ENCODE data around the gene LCP1.

The LCP1 gene

GRCh38 chr13:46126552-46127357 lies 55.2 kb downstream of the LCP1 start:
- peak; percentile 76 for DNase-seq

GRCh38 chr13:46126056-46126455 lies 55.9 kb downstream of the LCP1 start:
- no peak for DNase-seq

GRCh38 chr13:46124967-46125933 lies 56.7 kb downstream of the LCP1 start:
- no peak for DNase-seq

DNA sequence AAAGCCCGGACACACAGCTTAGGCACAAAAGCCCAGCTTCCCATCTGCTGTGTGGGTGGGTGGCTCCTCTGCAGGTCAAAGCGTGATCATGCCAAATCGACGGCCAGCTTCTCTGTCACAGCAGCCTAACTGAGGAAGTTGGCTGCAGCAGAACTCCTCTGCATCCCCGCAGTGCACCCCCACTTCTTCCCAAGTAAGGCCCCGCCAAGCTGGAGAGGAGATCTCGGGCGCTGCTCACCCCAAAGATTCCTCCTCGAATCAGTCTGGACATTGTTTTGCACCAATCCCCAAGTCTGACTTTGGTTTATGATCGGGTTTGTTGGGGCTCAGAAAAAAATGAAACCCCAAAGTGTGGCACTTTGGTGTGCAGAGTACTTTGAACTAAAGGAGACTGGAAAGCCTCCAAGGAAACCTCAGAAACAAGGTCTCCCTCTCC lies 57.4 kb downstream of the LCP1 start:
- no peak for DNase-seq

DNA sequence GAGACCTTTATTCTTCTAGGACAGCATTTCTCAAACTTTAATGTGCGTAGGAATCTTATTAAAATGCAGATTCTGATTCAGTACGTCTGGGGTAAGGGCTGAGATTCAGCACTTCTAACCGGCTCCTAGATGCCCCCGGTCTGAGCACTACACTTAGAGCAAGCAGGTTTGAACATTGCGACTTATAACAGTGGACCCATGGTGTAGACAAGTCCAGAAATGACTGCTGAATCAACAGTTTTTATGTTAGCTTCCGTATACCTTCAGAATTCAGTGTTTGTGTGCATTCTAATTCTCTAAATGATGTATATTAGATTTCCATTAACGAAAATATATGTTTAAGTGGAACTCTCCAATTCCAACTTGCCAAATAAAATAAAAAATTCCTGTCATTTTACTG lies 59.7 kb downstream of the LCP1 start:
- no peak for DNase-seq

- DNase-seq, result no peak
Observed at GRCh38 chr13:46121597-46122163, 60.3 kb downstream of the LCP1 start.

DNA sequence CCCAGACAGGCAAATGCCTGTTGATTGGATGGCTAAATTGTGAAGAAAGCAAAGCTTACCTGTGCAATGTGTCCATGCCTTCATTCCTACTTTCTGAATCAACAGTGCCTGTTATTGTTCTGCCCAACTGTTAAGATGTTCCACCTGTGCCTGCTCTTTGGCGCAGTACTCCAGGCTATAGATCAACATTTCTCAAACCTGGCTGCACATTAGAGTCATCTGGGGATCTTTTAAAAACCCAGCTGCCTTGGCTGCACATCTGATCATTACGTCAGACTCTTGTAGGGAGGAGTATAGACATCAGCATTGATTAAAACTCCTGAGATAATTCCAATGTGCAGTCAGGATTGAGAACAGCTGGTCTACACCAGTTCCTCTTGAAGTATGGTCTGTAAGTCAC lies 60.9 kb downstream of the LCP1 start:
- no peak for DNase-seq

DNA sequence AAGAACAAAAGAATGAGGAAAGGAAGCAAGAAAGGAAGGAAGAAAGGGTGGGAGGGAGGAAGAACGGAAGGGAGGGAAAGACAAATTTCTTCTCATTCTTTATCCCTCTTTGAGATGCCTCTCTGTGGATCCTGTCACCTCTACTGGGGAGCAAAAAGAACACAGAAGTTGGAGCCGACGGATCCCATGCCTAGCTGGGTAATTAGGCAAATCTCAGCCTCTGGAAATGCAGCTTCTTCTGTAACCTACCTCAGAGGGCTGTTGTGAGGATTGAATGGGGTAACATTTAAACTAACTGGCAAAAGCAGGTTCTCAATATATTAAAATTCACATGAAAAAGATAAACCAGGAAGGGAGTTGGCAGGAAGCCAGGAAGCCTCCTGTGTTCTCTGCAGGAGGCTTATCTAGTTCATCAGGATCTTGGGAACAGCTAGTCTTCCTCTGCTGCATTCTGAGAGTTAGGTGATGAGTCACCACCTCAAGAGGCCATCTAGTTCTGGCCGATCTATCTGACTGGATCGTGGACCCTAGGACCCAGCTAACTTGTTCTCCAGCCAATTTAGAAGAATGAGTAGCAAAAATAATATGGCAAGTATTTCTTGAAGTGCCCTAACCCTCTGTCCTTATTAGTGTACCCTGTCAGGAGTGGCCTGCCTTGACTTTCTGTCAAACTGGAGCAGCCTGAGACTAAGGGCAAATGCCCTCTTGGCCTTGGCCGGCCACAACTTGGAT lies 61.9 kb downstream of the LCP1 start:
- DNase-seq, result no peak

DNA sequence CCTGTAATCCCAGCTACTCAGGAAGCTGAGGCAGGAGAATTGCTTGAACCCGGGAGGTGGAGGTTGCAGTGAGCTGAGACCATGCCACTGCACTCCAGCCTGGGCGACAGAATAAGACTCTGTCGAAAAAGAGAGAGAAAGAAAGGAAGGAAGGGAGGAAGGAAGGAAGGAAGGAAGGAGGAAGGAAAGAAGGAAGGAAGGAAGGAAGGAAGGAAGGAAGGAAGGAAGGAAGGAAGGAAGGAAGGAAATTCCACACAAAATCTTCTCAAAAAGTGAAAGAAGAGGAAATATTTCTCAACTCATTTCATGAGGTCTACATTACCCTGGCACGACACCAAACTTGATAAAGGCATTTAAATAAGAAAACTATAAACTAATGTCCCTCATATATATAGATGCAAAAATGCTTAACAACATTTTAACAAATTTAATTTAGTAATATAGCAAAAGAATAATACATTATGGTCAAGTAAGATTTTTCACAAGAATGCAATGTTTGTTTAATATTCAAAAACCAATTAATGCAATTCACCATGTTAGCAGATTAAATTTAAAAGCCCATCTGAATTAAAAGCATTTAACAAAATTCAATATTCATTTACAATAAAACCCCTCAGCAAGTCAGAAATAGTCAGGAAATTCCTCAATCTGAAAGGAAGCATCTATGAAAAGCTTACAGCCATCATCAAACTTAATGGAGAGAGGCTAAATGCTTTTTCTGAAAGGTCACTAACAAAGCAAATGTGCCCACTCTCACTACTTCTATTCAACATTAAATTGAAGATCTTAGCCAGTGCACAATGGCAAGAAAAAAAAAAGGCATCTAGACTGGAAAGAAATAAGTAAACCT lies 65.1 kb downstream of the LCP1 start:
- no peak for DNase-seq

DNA sequence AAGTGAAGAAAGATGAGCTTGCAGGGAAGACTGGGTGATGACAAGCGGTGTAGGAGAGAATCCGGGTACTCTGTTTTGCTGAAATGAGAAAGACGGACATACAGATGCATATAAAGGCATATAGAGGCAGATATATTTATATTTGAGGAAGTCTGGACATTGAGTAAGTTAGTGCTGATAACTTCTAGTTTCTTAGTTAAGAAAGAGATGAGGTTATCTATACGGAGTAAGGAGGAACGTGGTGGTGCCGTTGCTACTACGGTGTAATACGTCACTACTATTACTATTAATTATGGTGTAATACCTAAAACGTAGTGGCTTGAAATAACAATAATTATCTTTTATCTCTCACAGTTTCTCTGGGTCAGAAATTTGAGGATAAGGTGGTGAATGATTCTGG lies 67.4 kb downstream of the LCP1 start:
- no peak for DNase-seq

- no peak for DNase-seq
Observed at GRCh38 chr13:46113596-46113995, 68.4 kb downstream of the LCP1 start.

GRCh38 chr13:46111151-46111550 lies 70.8 kb downstream of the LCP1 start:
- no peak for DNase-seq

DNA sequence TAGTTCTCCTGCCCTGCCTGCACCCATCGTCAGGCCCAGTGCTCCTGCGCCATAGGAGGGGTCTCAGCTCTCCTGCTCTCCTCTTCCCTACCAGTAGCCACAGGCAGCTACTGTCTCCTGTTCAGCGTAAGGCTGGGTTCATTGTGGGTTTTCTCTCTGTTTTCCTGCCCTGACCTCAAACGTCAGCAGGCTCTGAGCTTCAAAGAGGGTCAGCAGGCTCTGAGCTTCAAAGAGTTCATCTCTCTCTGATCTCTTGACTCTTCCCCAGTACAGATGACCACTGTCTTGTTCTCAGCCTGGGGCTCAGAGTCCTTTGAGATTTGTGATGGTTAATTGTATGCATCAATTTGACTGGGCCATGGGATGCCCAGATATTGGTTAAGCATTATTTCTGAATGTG lies 72.5 kb downstream of the LCP1 start:
- no peak for DNase-seq

- no peak for DNase-seq
Observed at GRCh38 chr13:46106839-46107371, 75.1 kb downstream of the LCP1 start.

DNA sequence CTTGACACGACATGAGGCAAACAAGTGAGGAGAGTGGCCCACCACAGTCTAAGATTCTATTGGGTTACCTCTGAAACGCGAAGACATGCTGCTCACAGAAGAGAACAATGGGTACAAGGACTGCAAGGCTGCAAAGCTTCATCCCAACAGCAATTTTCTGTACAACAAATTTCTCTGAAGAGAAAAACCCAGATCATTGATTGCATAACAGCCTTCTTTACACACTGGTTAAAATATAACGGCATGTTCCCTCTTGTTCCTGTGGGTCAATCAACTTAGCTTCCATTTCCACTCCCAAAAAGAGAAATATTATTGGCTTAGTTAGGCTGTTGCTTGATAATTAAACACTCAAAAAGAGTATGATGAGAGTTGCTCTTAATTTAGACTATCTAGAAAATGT lies 77.1 kb downstream of the LCP1 start, which contains the start of gene CPB2:
Gene CPB2 (minus strand): TSS at position 166 of the 400 bp plus-strand sequence. CDS start 24 bp downstream, at position 142.
- DNase-seq, result no peak

DNA sequence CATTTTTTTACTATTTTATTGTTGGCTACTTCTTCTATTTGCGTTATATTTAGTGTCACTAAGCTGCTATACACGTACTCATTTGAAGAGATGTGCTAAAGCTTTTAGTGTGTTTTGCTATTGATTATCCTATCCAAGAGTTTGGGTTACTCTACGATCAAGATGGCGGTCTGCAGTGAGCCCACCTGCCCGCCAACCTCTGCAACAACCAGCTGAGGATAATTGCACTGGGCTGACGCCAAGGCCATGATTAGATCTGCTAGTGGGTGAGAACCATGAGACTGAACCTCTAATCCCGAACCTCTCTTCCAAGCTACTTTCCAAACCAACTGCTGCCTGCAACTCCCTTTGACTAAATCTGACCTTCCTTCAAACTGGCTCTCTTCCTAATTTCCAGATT lies 78.9 kb downstream of the LCP1 start:
- no peak for DNase-seq

GRCh38 chr13:46102255-46102605 lies 79.7 kb downstream of the LCP1 start:
- DNase-seq, result no peak

- no peak for DNase-seq
Observed at GRCh38 chr13:46101484-46102254, 80.3 kb downstream of the LCP1 start.

- DNase-seq, result no peak
Observed at GRCh38 chr13:46101002-46101401, 81.0 kb downstream of the LCP1 start.

- DNase-seq, result peak; percentile 49
Observed at GRCh38 chr13:46100191-46100815, 81.7 kb downstream of the LCP1 start.

Measured in RPMI8226 (cell line).